Mesothelial cell of epicardium (in vitro differentiated cells): ENCODE data around the gene ACLY. TPM values are rescaled to one million over a fixed set of nuclear protein-coding genes. Genes with fewer than 3 reads are reported as not detected.

Experiments
- DNase-seq, 2 experiments: peaks; one replicate each; pipeline ENCODE4 v3.0.0; 2021; ENCODE audit warnings: low spot score in 2 of 2; ENCODE audit not compliant: unreplicated experiment in 2 of 2
- H3K27ac Mint-ChIP-seq: 2 replicates; pipeline ENCODE4 v1.8.0; 2021; ENCODE audit warnings: mixed read lengths
- H3K27me3 Mint-ChIP-seq: 2 replicates; pipeline ENCODE4 v1.8.0; 2021; ENCODE audit warnings: low read depth, mixed read lengths
- H3K36me3 Mint-ChIP-seq: 2 replicates; pipeline ENCODE4 v1.8.0; 2021; ENCODE audit warnings: mixed read lengths
- H3K4me1 Mint-ChIP-seq: 2 replicates; pipeline ENCODE4 v1.8.0; 2021; ENCODE audit warnings: mixed read lengths
- H3K4me3 Mint-ChIP-seq: 2 replicates; pipeline ENCODE4 v1.8.0; 2021; ENCODE audit warnings: mild to moderate bottlenecking, moderate library complexity, mixed read lengths
- H3K9me3 Mint-ChIP-seq: 2 replicates; pipeline ENCODE4 v1.8.0; 2021; ENCODE audit warnings: mixed read lengths
- total RNA-seq: library from RNA; stranded (reverse); gene quantifications from 3 replicates; pipeline ENCODE4 v1.2.1, GENCODE V29; 2021
- TF ChIP-seq, protein P1 (sequence below): fragments of 200-600 bp; sonication (generic); IDR thresholded peaks from one replicate; pipeline ENCODE4 v1.5.0; 2021; ENCODE audit warnings: antibody characterized with exemption; ENCODE audit not compliant: unreplicated experiment

Gene ACLY
- total RNA-seq, 1 donor from 2014 or later = 133 TPM

DNA sequence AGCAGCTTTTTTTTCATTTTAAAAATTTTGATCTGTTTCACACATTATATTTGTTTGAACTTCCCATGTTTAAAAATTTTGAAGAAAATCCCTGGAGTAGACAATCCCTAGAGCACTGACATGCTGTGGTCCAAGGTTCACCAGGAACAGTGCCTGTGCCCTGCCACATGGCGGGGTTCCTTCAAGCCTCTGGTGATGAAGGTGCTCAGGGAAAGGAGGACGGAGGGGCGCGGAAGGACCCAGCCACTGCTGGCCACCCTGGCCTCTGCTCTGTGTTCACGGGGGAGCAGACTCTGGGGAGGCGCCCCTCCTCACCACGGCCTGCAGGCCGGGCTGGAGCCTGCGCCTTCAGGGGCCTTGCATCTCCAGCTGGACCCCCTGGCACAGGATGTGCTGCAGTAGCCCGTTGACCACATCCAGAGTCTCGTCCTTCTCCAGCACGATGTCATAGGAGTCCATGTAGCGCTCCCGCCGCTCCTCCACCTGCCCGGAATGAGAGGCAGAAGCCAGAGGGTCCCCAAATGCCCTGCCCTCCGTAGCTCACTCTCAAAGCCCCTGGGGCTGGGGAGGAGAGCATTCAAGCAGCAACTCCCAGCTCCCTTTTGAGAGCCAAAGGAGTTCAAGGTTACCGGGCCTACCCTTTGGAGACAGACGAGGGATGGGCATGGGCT lies 93.4 kb downstream of the ACLY start:
- H3K9me3 Mint-ChIP-seq = no peaks in the 10 kb centered on the region

DNA sequence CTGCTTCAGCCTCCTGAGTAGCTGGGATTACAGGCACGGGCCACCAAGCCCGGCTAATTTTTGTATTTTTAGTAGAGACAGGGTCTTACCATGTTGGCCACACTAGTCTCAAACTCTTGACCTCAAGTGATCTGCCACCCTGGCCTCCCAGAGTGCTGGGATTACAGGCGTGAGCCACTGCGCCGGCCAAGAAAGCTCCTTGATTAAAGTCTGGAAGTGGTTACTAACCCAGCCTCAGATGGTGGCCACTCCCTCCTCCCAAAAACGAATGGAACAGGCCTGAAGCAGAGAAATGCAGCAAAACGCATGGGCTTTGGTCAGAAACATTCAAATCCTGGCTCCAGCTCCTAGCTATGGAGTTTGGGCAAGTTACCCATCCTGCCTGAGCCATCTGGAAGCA lies 94.7 kb downstream of the ACLY start:
- DNase-seq = no peak
- H3K4me3 Mint-ChIP-seq = no peak overlapping the region
- H3K27ac Mint-ChIP-seq = no peak overlapping the region
- H3K36me3 Mint-ChIP-seq = peaks cover 15% of the 10 kb centered on the region
- H3K9me3 Mint-ChIP-seq = no peaks in the 10 kb centered on the region
- no peaks in the 10 kb centered on the region for H3K4me1 Mint-ChIP-seq
- H3K27me3 Mint-ChIP-seq = no peaks in the 10 kb centered on the region
- TF ChIP-seq, protein P1, sequence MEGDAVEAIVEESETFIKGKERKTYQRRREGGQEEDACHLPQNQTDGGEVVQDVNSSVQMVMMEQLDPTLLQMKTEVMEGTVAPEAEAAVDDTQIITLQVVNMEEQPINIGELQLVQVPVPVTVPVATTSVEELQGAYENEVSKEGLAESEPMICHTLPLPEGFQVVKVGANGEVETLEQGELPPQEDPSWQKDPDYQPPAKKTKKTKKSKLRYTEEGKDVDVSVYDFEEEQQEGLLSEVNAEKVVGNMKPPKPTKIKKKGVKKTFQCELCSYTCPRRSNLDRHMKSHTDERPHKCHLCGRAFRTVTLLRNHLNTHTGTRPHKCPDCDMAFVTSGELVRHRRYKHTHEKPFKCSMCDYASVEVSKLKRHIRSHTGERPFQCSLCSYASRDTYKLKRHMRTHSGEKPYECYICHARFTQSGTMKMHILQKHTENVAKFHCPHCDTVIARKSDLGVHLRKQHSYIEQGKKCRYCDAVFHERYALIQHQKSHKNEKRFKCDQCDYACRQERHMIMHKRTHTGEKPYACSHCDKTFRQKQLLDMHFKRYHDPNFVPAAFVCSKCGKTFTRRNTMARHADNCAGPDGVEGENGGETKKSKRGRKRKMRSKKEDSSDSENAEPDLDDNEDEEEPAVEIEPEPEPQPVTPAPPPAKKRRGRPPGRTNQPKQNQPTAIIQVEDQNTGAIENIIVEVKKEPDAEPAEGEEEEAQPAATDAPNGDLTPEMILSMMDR = no peak

More for the DNA sequence above, 93.4 kb downstream of the ACLY start:
- peaks cover 21% of the 10 kb centered on the region for H3K36me3 Mint-ChIP-seq
- H3K27ac Mint-ChIP-seq = no peak overlapping the region
- TF ChIP-seq, protein P1 = no peak
- no peak overlapping the region for H3K4me3 Mint-ChIP-seq
- no peaks in the 10 kb centered on the region for H3K4me1 Mint-ChIP-seq
- no peak for DNase-seq
- H3K27me3 Mint-ChIP-seq = no peaks in the 10 kb centered on the region

DNA sequence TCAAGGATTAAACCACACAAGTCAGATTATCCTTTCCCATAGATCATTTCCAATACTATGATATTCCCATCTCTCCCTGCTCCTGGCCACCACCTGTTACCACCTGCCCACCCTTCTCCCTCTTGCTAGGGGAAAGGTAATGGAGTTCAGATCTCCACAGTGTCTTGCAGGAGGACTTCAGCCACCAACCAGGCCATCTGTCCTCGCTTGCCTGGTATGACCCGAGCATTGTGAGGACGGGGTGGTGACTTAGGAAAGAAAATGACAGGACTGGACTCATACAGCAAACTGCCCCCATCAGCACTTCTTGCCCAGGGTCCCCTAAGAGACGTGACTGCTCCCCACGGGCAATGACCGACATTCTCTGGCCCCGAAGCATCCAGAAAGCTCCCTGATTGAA lies 95.2 kb downstream of the ACLY start:
- Mint-ChIP-seq H3K27ac (no peak overlapping the region), H3K4me3 (no peak overlapping the region)

DNA sequence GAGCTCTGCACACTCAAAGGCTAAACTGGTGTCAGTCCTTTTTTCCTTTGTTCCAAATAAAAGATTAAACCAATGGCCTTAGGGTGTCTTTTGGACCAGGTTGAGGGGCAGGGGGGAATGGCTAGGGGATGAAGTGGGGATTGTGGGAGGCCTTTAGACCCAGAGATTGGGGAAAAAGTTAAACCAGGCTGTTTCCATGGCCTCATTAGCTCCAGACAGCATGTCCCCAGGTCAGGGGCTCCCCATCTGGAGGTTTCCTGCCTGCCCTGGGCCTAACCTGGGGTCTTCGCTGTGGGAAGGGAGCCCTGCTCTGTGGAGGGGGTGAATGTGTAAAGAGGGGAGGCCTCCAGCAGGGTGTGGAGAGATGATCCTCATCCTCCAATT lies 95.6 kb downstream of the ACLY start:
- no peak overlapping the region for H3K4me3 Mint-ChIP-seq
- peaks cover 14% of the 10 kb centered on the region for H3K36me3 Mint-ChIP-seq
- H3K27me3 Mint-ChIP-seq = no peaks in the 10 kb centered on the region
- H3K27ac Mint-ChIP-seq = no peak overlapping the region
- no peak for DNase-seq
- H3K9me3 Mint-ChIP-seq = no peaks in the 10 kb centered on the region
- TF ChIP-seq, protein P1 = no peak
- no peaks in the 10 kb centered on the region for H3K4me1 Mint-ChIP-seq

More for the DNA sequence above, 95.2 kb downstream of the ACLY start:
- peaks cover 12% of the 10 kb centered on the region for H3K36me3 Mint-ChIP-seq
- TF ChIP-seq, protein P1 = no peak
- H3K9me3 Mint-ChIP-seq = no peaks in the 10 kb centered on the region
- no peaks in the 10 kb centered on the region for H3K27me3 Mint-ChIP-seq
- H3K4me1 Mint-ChIP-seq = no peaks in the 10 kb centered on the region
- no peak for DNase-seq

DNA sequence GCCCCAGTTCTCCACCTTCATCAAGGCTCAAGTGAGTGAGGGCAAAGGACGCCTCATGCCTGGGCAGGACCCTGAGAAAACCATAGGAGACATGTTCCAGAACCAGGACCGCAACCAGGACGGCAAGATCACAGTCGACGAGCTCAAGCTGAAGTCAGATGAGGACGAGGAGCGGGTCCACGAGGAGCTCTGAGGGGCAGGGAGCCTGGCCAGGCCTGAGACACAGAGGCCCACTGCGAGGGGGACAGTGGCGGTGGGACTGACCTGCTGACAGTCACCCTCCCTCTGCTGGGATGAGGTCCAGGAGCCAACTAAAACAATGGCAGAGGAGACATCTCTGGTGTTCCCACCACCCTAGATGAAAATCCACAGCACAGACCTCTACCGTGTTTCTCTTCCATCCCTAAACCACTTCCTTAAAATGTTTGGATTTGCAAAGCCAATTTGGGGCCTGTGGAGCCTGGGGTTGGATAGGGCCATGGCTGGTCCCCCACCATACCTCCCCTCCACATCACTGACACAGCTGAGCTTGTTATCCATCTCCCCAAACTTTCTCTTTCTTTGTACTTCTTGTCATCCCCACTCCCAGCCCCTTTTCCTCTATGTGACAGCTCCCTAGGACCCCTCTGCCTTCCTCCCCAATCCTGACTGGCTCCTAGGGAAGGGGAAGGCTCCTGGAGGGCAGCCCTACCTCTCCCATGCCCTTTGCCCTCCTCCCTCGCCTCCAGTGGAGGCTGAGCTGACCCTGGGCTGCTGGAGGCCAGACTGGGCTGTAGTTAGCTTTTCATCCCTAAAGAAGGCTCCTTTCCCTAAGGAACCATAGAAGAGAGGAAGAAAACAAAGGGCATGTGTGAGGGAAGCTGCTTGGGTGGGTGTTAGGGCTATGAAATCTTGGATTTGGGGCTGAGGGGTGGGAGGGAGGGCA lies 96.3 kb downstream of the ACLY start:
- Mint-ChIP-seq H3K4me1 (no peaks in the 10 kb centered on the region), H3K4me3 (no peak overlapping the region), H3K36me3 (peaks cover 10% of the 10 kb centered on the region), H3K27me3 (no peaks in the 10 kb centered on the region), H3K9me3 (no peaks in the 10 kb centered on the region), H3K27ac (peak overlapping the region; percentile 59)
- TF ChIP-seq, protein P1 = no peak
- DNase-seq = no peak
